Measurements from ENCODE around the gene TUBGCP4. TPM values are rescaled to one million over a fixed set of nuclear protein-coding genes. Genes with fewer than 3 reads are reported as not detected.

TUBGCP4 gene
- total and polyA plus RNA-seq, 2 of the 4 experiments (the other 2 are of a cell fraction): 7.9 to 12.7 TPM

DNA sequence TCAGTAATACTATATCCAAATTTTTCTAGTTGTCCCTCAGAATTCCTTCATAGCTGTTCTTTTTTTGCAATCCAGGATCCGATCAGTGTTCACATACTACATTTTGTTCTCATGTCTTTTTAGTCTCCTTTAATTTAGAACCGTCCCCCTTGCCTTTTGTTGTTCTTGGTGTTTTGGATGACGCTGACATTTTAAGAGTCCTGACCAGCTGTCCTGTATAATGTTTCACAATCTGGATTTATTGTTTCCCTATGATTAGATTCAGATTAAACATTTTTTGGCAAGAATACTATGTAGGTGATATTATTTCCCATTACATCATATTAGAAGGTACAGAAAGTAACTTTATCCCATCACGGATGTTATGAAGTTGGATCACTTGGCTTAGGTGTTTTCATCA lies 11.4 kb downstream of the TUBGCP4 start:
- Histone ChIP-seq H4K5ac (ENCODE audit: low read depth, low read length) (no peak overlapping the region), H2AK9ac (replicated peaks; ENCODE audit: low read depth, low read length, poor library complexity) (no peak overlapping the region), H3K4ac (ENCODE audit: low read depth, low read length) (no peak overlapping the region), H2AFZ (replicated peaks; ENCODE audit: low read length, poor library complexity) (no peak overlapping the region), H3K18ac (ENCODE audit: low read depth, low read length) (no peak overlapping the region), H3K27ac (ENCODE audit: insufficient read depth, low read length) (no peak overlapping the region), H3K79me1 (ENCODE audit: low read depth in 1 of 2, low read length in 2 of 2) (peaks cover 0 to 3% of the 10 kb centered on the region in 2 experiments; a peak in 2 of 4 replicates), H2AK5ac (ENCODE audit: low read depth, low read length) (no peak overlapping the region), H4K91ac (ENCODE audit: insufficient read depth, low read depth, low read length) (no peak overlapping the region), H3K4me1 (ENCODE audit: control insufficient read depth, insufficient read depth, low read length) (peaks cover 3% of the 10 kb centered on the region), H2BK120ac (ENCODE audit: low read depth, low read length) (no peak overlapping the region), H3K9me3 (ENCODE audit: control insufficient read depth, insufficient read depth, low read length) (no peaks in the 10 kb centered on the region), H3K23ac (ENCODE audit: low read depth, low read length) (no peak overlapping the region), H3K36me3 (ENCODE audit: control insufficient read depth, insufficient read depth, low read length) (peaks cover 15% of the 10 kb centered on the region), H3K4me2 (ENCODE audit: low read depth, low read length) (no peak overlapping the region), H4K20me1 (ENCODE audit: insufficient read depth, low read length) (no peaks in the 10 kb centered on the region; the same call in 1 of the 2 replicates), H3K9me1 (ENCODE audit: insufficient read depth, low read length) (0 out of 2 replicates have a peak, but pooled peaks cover 3% of the 10 kb centered on the region), H2BK5ac (ENCODE audit: low read depth, low read length, poor library complexity, severe bottlenecking) (no peak overlapping the region), H3K9ac (ENCODE audit: low read depth, low read length) (no peak overlapping the region), H2BK15ac (ENCODE audit: low read depth, low read length) (no peak overlapping the region), H3K14ac (replicated peaks; ENCODE audit: low read depth, low read length) (no peak overlapping the region), H3K27me3 (ENCODE audit: control insufficient read depth, insufficient read depth, low read length) (no peaks in the 10 kb centered on the region), H2BK20ac (ENCODE audit: low read depth, low read length) (no peak overlapping the region), H3K4me3 (ENCODE audit: insufficient read depth, low read depth, low read length) (no peak overlapping the region), H3K56ac (ENCODE audit: extremely low read depth, insufficient read depth, low read length) (no peak overlapping the region), H4K8ac (ENCODE audit: low read depth in 2 of 2, low read length in 2 of 2) (no peak overlapping the region)
- intact Hi-C loops (cut with micrococcal nuclease) (no loop called here), dilution Hi-C loops (cut with HindIII; ENCODE audit: low sequenced_read_pairs, unreplicated experiment) (no loop called here), in situ Hi-C loops (cut with MboI; ENCODE audit: low sequenced_read_pairs) (no loop called here)
- POLR2A ChIA-PET (ENCODE audit: unreplicated experiment): no interaction called here
- no CpG with 5 or more reads among the region's 4 CpGs for WGBS, 2 experiments (ENCODE audit: extremely low coverage in 2 of 2, insufficient read length in 1 of 2)
- TF ChIP-seq MAZ (IDR thresholded peaks at IDR 0.05; ENCODE audit: borderline replicate concordance, low read depth, low read length): no peak
- no peak for TF ChIP-seq POLR2A (IDR thresholded peaks at IDR 0.05; ENCODE audit: low read depth, low read length)
- TF ChIP-seq, protein P1, sequence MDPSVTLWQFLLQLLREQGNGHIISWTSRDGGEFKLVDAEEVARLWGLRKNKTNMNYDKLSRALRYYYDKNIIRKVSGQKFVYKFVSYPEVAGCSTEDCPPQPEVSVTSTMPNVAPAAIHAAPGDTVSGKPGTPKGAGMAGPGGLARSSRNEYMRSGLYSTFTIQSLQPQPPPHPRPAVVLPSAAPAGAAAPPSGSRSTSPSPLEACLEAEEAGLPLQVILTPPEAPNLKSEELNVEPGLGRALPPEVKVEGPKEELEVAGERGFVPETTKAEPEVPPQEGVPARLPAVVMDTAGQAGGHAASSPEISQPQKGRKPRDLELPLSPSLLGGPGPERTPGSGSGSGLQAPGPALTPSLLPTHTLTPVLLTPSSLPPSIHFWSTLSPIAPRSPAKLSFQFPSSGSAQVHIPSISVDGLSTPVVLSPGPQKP (IDR thresholded peaks at IDR 0.05; ENCODE audit: borderline replicate concordance, low read depth, low read length): no peak
- TF ChIP-seq RCOR1 (IDR thresholded peaks at IDR 0.05; ENCODE audit: insufficient replicate concordance, low read length): no peak
- no peak for DNase-seq
- CTCF ChIA-PET: interaction anchor here (0.6 kb wide), 1 partner anchor 10 kb away, joined by 3 read pairs; no protein-coding TSS in a partner anchor
- ATAC-seq (ENCODE audit: low read depth): no peak
- no TSS peak for BruUV-seq (replicated peaks)
